ENCODE results near the gene ARFGAP2. TPM values are rescaled to one million over a fixed set of nuclear protein-coding genes. Genes with fewer than 3 reads are reported as not detected.

The ARFGAP2 gene
- total and polyA plus RNA-seq, 2 donors (not counting 3 experiments of a cell fraction or from before 2014, with no cell fraction given): 78.9 to 108 TPM

DNA sequence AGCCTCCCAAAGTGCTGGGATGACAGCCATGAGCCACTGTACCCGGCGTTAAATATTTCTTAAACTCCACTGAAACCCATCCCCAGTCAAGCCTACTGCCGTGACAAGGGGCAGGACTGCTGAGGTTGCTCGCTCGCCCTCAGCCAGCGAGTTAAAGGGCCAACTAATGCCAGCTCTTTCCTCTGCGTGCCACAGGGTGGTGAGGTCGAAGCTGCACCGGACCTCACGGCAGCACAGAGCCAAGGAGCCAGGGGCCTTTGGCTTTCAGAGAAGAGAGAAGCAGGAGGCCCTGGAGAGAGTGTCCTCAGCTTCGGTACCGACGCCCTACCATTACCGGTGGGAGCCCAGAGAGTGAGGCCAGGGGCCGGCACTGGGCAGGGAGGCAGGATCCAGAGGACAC, 12.8 kb downstream of the ARFGAP2 start:
- no peaks in the 10 kb centered on the region for H4K20me1 ChIP-seq (replicated peaks; ENCODE audit: control insufficient read depth, extremely low read depth, insufficient read depth, low read length)
- no peak overlapping the region for H3K27ac ChIP-seq (ENCODE audit: insufficient read depth, low read depth, low read length)
- H2AFZ ChIP-seq (ENCODE audit: low read depth, low read length): no peak overlapping the region
- no peak overlapping the region for H3K4me3 ChIP-seq (replicated peaks in 1 of 3; ENCODE audit: insufficient read depth in 1 of 3, low read depth in 1 of 3, low read length in 3 of 3)
- no peak overlapping the region for H3K9ac ChIP-seq (replicated peaks; ENCODE audit: extremely low read depth, insufficient read depth, low read length)
- H3K4me2 ChIP-seq (ENCODE audit: insufficient read depth, low read length): no peak overlapping the region
- dilution Hi-C loops (cut with MboI; ENCODE audit: extremely low pct_ligation_motif_present, low sequenced_read_pairs) (no loop called here), intact Hi-C loops (cut with micrococcal nuclease) (no loop called here)
- no peak for TF ChIP-seq FOS (IDR thresholded peaks at IDR 0.05; ENCODE audit: borderline replicate concordance, insufficient read depth, low read length)
- TF ChIP-seq, protein P1, sequence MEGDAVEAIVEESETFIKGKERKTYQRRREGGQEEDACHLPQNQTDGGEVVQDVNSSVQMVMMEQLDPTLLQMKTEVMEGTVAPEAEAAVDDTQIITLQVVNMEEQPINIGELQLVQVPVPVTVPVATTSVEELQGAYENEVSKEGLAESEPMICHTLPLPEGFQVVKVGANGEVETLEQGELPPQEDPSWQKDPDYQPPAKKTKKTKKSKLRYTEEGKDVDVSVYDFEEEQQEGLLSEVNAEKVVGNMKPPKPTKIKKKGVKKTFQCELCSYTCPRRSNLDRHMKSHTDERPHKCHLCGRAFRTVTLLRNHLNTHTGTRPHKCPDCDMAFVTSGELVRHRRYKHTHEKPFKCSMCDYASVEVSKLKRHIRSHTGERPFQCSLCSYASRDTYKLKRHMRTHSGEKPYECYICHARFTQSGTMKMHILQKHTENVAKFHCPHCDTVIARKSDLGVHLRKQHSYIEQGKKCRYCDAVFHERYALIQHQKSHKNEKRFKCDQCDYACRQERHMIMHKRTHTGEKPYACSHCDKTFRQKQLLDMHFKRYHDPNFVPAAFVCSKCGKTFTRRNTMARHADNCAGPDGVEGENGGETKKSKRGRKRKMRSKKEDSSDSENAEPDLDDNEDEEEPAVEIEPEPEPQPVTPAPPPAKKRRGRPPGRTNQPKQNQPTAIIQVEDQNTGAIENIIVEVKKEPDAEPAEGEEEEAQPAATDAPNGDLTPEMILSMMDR (IDR thresholded peaks at IDR 0.05; ENCODE audit: extremely low read depth in 1 of 2, insufficient read depth in 1 of 2, low read depth in 1 of 2, low read length in 2 of 2): no peak
- no peak for TF ChIP-seq POLR2A (IDR thresholded peaks at IDR 0.05; ENCODE audit: low read depth, low read length)
- TF ChIP-seq JUN (IDR thresholded peaks at IDR 0.05; ENCODE audit: borderline replicate concordance, insufficient read depth, insufficient read length, low read depth): no peak
- no peak for TF ChIP-seq MYC (IDR thresholded peaks at IDR 0.05; ENCODE audit: low read depth, low read length)
- no peak for TF ChIP-seq GATA2 (IDR thresholded peaks at IDR 0.05; ENCODE audit: insufficient read depth, insufficient read length, low read depth, low read length)
- TF ChIP-seq, protein P2, sequence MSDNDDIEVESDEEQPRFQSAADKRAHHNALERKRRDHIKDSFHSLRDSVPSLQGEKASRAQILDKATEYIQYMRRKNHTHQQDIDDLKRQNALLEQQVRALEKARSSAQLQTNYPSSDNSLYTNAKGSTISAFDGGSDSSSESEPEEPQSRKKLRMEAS (IDR thresholded peaks at IDR 0.05; ENCODE audit: insufficient read depth, insufficient read length): no peak
- no peak for TF ChIP-seq POLR2AphosphoS5 (IDR thresholded peaks at IDR 0.05; ENCODE audit: insufficient read depth, low read depth, low read length)
- TF ChIP-seq EZH2 (IDR thresholded peaks at IDR 0.05; ENCODE audit: borderline replicate concordance, low read depth, low read length, severe bottlenecking): no peak
- no peaks in the 10 kb centered on the region for H3K9me1 ChIP-seq (replicated peaks; ENCODE audit: control insufficient read depth, extremely low read depth, insufficient read depth, low read length)
- H3K36me3 ChIP-seq (ENCODE audit: control insufficient read depth in 2 of 2, extremely low read depth in 1 of 2, insufficient read depth in 2 of 2, low read length in 2 of 2): peaks cover 11 to 44% of the 10 kb centered on the region in 2 experiments
- H3K9me3 ChIP-seq (replicated peaks; ENCODE audit: control insufficient read depth, insufficient read depth, low read length): no peaks in the 10 kb centered on the region
- FAIRE-seq (no peak), DNase-seq (ENCODE audit: low read depth, low spot score) (no peak)
- H3K27me3 ChIP-seq (ENCODE audit: control insufficient read depth in 2 of 2, insufficient read depth in 2 of 2, low read length in 2 of 2): no peaks in the 10 kb centered on the region
- no TSS peak for BruUV-seq (replicated peaks)
- H3K4me1 ChIP-seq (ENCODE audit: control insufficient read depth, extremely low read depth, insufficient read depth, low read length): no peaks in the 10 kb centered on the region
- CTCF ChIA-PET: interaction anchor here (1.1 to 4.5 kb wide), 3 partner anchors 10 to 250 kb away, joined by 4 to 36 read pairs (median 7); partner anchors contain the start of gene NR1H3
- POLR2A ChIA-PET: no interaction called here
- H3K79me2 ChIP-seq (ENCODE audit: control insufficient read depth, insufficient read depth, low read length): peaks cover 4% of the 10 kb centered on the region
